B cell (primary cell): ENCODE measurements around the gene DNAJC10. TPM values are rescaled to one million over a fixed set of nuclear protein-coding genes. Genes with fewer than 3 reads are reported as not detected.

Source experiments
- ATAC-seq: fragments of 200-7000 bp; cut with Tn5 transposase; one replicate; pipeline ENCODE4 v1.10.0; 2021; ENCODE audit warnings: low read depth, mild to moderate bottlenecking, moderate number of reproducible peaks, moderate library complexity
- CTCF ChIA-PET: fragments of 350-600 bp; sonication (Branson Sonifier 250); formaldehyde crosslinking; loops from one replicate; lab custom pipeline; 2021; ENCODE audit warnings: antibody characterized with exemption, inconsistent platforms; lab: Charles Lee
- POLR2A ChIA-PET: fragments of 350-600 bp; sonication (Branson Sonifier 250); formaldehyde crosslinking; loops from one replicate; lab custom pipeline; 2021; ENCODE audit warnings: antibody characterized with exemption; lab: Charles Lee
- DNase-seq: peaks from one replicate; pipeline ENCODE4 v3.0.0; 2013
- H2AFZ ChIP-seq: 2 replicates; pipeline ENCODE4 v1.6.1; 2012; ENCODE audit warnings: mild to moderate bottlenecking, low read depth, low read length; ENCODE audit not compliant: insufficient read depth, poor library complexity, severe bottlenecking
- H3K27ac ChIP-seq, 2 donors: 1 replicate in 1 of 2; 2 replicates in 1 of 2; pipeline ENCODE4 v1.5.1; 2012 to 2013; ENCODE audit warnings: low read length in 2 of 2, mild to moderate bottlenecking in 2 of 2, moderate library complexity in 1 of 2
- H3K27me3 ChIP-seq, 4 experiments: fragments of 200-600 bp in 1 of 4; sonication (generic) in 1 of 4; replicated peaks in 1 of 4; 1 replicate in 2 of 4; 2 replicates in 2 of 4; pipeline versions ENCODE4 v1.6.1 to v1.7.0; 2013 to 2016; ENCODE audit warnings: low read length in 3 of 4, mild to moderate bottlenecking in 2 of 4, mixed read lengths in 1 of 4, moderate library complexity in 1 of 4; ENCODE audit not compliant: insufficient read depth in 4 of 4, control insufficient read depth in 3 of 4; ENCODE audit errors: control extremely low read depth in 1 of 4
- H3K36me3 ChIP-seq, 2 experiments: replicated peaks in 1 of 2; 1 replicate in 1 of 2; 2 replicates in 1 of 2; pipeline versions ENCODE4 v1.6.1 to v1.7.1; 2013; ENCODE audit warnings: low read length in 1 of 2; ENCODE audit not compliant: insufficient read depth in 2 of 2, control insufficient read depth in 1 of 2; ENCODE audit errors: control extremely low read depth in 1 of 2, extremely low read depth in 1 of 2
- H3K4me1 ChIP-seq, 2 donors: fragments of 200-600 bp in 1 of 2; sonication (generic) in 1 of 2; 1 replicate in 1 of 2; 2 replicates in 1 of 2; pipeline versions ENCODE4 v1.5.1 to v1.6.1; 2013 to 2017; ENCODE audit warnings: low read length in 2 of 2; ENCODE audit not compliant: control insufficient read depth in 2 of 2, insufficient read depth in 2 of 2
- H3K4me2 ChIP-seq: replicated peaks from 2 replicates; pipeline ENCODE3; 2012; ENCODE audit warnings: mild to moderate bottlenecking, low read depth, low read length; ENCODE audit not compliant: poor library complexity, severe bottlenecking
- H3K4me3 ChIP-seq, 5 experiments: fragments of 200-600 bp in 1 of 5; sonication (generic) in 1 of 5; 1 replicate in 3 of 5; 2 replicates in 2 of 5; pipeline versions ENCODE4 v1.5.1 to v1.7.0; 2011 to 2016; ENCODE audit warnings: low read length in 4 of 5, mild to moderate bottlenecking in 4 of 5, low read depth in 2 of 5, control low read depth in 1 of 5, moderate library complexity in 1 of 5; ENCODE audit not compliant: insufficient read depth in 1 of 5; ENCODE audit errors: control extremely low read depth in 1 of 5, extremely low read depth in 1 of 5
- H3K79me2 ChIP-seq: fragments of 200-600 bp; sonication (generic); one replicate; pipeline ENCODE4 v1.6.0; 2016; ENCODE audit warnings: low read length; ENCODE audit not compliant: control insufficient read depth, insufficient read depth
- H3K9ac ChIP-seq: fragments of 200-600 bp; sonication (generic); 2 replicates; pipeline ENCODE4 v1.6.1; 2017; ENCODE audit warnings: mild to moderate bottlenecking, low read length, moderate library complexity
- H3K9me3 ChIP-seq, 3 donors: one replicate each; pipeline versions ENCODE4 v1.6.1 to v1.7.1; 2013; ENCODE audit warnings: low read length in 2 of 3; ENCODE audit not compliant: control insufficient read depth in 2 of 3, insufficient read depth in 1 of 3; ENCODE audit errors: control extremely low read depth in 1 of 3
- H4K20me1 ChIP-seq: 2 replicates; pipeline ENCODE4 v1.6.0; 2012; ENCODE audit warnings: mild to moderate bottlenecking, low read length; ENCODE audit not compliant: insufficient read depth, control insufficient read depth, poor library complexity, severe bottlenecking
- H3K27ac Mint-ChIP-seq: one replicate; pipeline ENCODE4 v1.8.0; 2021; ENCODE audit warnings: mixed read lengths
- H3K27me3 Mint-ChIP-seq: one replicate; pipeline ENCODE4 v1.8.0; 2021; ENCODE audit warnings: mixed read lengths
- H3K4me1 Mint-ChIP-seq: one replicate; pipeline ENCODE4 v1.8.0; 2021; ENCODE audit warnings: mixed read lengths
- H3K4me3 Mint-ChIP-seq: one replicate; pipeline ENCODE4 v1.8.0; 2021; ENCODE audit warnings: mixed read lengths
- H3K9me3 Mint-ChIP-seq: one replicate; pipeline ENCODE4 v1.8.0; 2022; ENCODE audit warnings: mixed read lengths; ENCODE audit not compliant: insufficient read depth
- EZH2 ChIP-seq: IDR thresholded peaks from 2 replicates; pipeline ENCODE4 v1.6.1; 2012; ENCODE audit warnings: borderline replicate concordance, low read depth, mild to moderate bottlenecking, moderate library complexity, low read length; ENCODE audit not compliant: insufficient read depth, poor library complexity, severe bottlenecking
- WGBS: methylation state at CpG from one replicate; pipeline ENCODE4 v1.1.5; 2013; ENCODE audit warnings: missing lambda C conversion rate; ENCODE audit not compliant: insufficient coverage; 5-methylcytosine and 5-hydroxymethylcytosine counted together
- intact Hi-C: fragments of 100-400 bp; cut with micrococcal nuclease; formaldehyde crosslinking; loops from one replicate; pipeline ENCODE4 v1.10.0; 2022
- polyA plus RNA-seq: library from polyadenylated mRNA; depleted of rRNA; stranded (reverse); fragments of >200 nt; gene quantifications from 2 replicates; pipeline ENCODE4 v1.2.3, GENCODE V29; 2012
- total RNA-seq, 2 donors: library from RNA; stranded (reverse); fragments of 120-200 nt in 1 of 2; gene quantifications; 1 replicate in 1 of 2; 2 replicates in 1 of 2; pipeline versions ENCODE4 v1.2.3 to v1.2.4, GENCODE V29; 2013 to 2022
- TF ChIP-seq, protein P1 (sequence below): fragments of 200-600 bp; IDR thresholded peaks from one replicate; pipeline ENCODE4 v1.8.0; 2022; ENCODE audit warnings: antibody characterized with exemption, mild to moderate bottlenecking

The DNAJC10 gene
- total and polyA plus RNA-seq, 2 donors (not counting 1 experiment from before 2014, with no cell fraction given) = 41.3 to 115 TPM

DNA sequence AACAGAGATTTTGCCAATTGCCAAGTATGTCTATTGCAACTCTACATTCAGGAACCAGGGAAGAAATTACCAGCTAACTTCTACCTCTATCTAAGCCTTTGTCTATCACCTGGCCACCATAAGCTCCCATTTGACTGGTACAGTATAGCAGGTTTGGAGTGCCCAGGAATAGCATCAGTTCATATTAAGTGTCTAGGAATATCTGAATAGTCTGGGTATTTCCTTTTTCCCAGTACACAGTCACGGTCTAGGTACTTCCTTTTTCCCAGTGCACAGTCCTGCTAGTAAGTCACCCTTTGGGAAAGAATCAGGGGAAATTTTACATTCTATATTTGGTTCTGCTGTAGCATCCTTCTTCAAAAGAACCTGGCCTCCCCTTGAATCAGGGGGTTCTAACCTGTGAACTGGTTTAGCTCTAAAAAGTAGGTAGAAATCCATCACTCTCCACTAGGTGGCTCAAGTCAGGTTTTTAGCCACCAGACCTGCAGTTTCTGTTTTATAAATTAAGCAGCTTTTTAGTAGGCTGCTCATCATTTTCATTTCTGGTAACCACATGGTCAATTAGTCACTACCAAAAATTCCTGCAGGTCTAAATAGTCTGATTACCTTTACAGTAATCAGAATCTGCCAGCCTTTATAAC is 49.3 kb upstream of the DNAJC10 start:
- peak; percentile 72 for ATAC-seq
- CTCF ChIA-PET = interaction anchor here (0.5 to 2.6 kb wide), 40 partner anchors 9 to 481 kb away, joined by 3 to 52 read pairs (median 4); partner anchors contain the start of gene DUSP19

DNA sequence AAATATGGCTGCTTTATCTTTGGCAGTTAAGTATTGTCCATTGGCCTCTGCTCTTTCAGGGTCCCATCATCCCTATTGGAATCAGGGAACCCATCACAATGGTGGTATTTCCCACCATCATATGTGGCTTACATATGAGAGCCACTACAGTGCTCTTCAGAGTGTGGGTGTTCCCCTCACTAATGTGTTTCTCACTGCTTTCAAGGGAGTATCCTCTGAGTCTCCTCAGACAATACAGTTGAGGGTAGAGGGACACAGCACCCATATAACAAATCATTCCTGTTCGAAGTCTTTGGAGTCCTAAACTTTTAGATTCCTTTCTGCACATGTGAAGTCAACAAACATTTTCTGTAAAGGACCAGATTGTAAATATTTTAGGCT is 48.8 kb upstream of the DNAJC10 start:
- WGBS = no CpG with 5 or more reads among the region's 1 CpG
- intact Hi-C loops = loop anchor here (1.0 to 5.0 kb wide), 5 partner anchors 48 to 427 kb away; partner anchors contain the start of gene NCKAP1
- DNase-seq (no peak), ATAC-seq (no peak)
- Histone ChIP-seq H3K27me3 (no peaks in the 10 kb centered on the region), H3K4me3 (no peak overlapping the region), H2AFZ (peak overlapping the region; percentile 7), H3K9ac (no peak overlapping the region), H3K79me2 (no peaks in the 10 kb centered on the region), H3K27ac (no peak overlapping the region), H3K4me2 (no peak overlapping the region), H4K20me1 (no peaks in the 10 kb centered on the region), H3K36me3 (no peaks in the 10 kb centered on the region), H3K4me1 (peaks cover 4% of the 10 kb centered on the region in 2 donors), H3K9me3 (no peaks in the 10 kb centered on the region)
- ChIA-PET POLR2A (no interaction called here), CTCF (interaction anchor here (0.6 to 2.6 kb wide), 30 partner anchors 9 to 480 kb away, joined by 3 to 52 read pairs (median 4); no protein-coding TSS in a partner anchor)
- Mint-ChIP-seq H3K27ac (no peak overlapping the region), H3K27me3 (no peaks in the 10 kb centered on the region), H3K4me1 (peaks cover 8% of the 10 kb centered on the region), H3K4me3 (no peak overlapping the region), H3K9me3 (no peaks in the 10 kb centered on the region)
- TF ChIP-seq EZH2 = no peak
- TF ChIP-seq, protein P1, sequence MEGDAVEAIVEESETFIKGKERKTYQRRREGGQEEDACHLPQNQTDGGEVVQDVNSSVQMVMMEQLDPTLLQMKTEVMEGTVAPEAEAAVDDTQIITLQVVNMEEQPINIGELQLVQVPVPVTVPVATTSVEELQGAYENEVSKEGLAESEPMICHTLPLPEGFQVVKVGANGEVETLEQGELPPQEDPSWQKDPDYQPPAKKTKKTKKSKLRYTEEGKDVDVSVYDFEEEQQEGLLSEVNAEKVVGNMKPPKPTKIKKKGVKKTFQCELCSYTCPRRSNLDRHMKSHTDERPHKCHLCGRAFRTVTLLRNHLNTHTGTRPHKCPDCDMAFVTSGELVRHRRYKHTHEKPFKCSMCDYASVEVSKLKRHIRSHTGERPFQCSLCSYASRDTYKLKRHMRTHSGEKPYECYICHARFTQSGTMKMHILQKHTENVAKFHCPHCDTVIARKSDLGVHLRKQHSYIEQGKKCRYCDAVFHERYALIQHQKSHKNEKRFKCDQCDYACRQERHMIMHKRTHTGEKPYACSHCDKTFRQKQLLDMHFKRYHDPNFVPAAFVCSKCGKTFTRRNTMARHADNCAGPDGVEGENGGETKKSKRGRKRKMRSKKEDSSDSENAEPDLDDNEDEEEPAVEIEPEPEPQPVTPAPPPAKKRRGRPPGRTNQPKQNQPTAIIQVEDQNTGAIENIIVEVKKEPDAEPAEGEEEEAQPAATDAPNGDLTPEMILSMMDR = no peak

More for the DNA sequence above, 49.3 kb upstream of the DNAJC10 start:
- Histone ChIP-seq H3K4me3 (no peak overlapping the region), H4K20me1 (no peaks in the 10 kb centered on the region), H3K36me3 (no peaks in the 10 kb centered on the region), H3K9ac (no peak overlapping the region), H3K27me3 (no peaks in the 10 kb centered on the region), H3K4me1 (peaks cover 4% of the 10 kb centered on the region in 2 donors), H3K79me2 (no peaks in the 10 kb centered on the region), H3K9me3 (no peaks in the 10 kb centered on the region), H3K4me2 (no peak overlapping the region), H3K27ac (no peak overlapping the region), H2AFZ (peak overlapping the region; percentile 7)
- TF ChIP-seq, protein P1 = peak; percentile 73
- no peak for TF ChIP-seq EZH2
- peak; percentile 68 for DNase-seq
- no CpG with 5 or more reads among the region's 1 CpG for WGBS
- Mint-ChIP-seq H3K27ac (no peak overlapping the region), H3K27me3 (no peaks in the 10 kb centered on the region), H3K4me3 (no peak overlapping the region), H3K4me1 (peaks cover 8% of the 10 kb centered on the region), H3K9me3 (no peaks in the 10 kb centered on the region)
- POLR2A ChIA-PET = no interaction called here
- intact Hi-C loops = loop anchor here (1.0 to 5.0 kb wide), 5 partner anchors 49 to 428 kb away; partner anchors contain the start of gene NCKAP1
